Vagina (tissue), 2 donors: ENCODE measurements around the gene DKK2. TPM values are rescaled to one million over a fixed set of nuclear protein-coding genes. Genes with fewer than 3 reads are reported as not detected.

Source experiments
- DNase-seq, 2 donors: peaks; one replicate each; pipeline ENCODE4 v3.0.0-alpha.2; 2017; ENCODE audit errors: extremely low spot score in 2 of 2
- H3K27ac ChIP-seq: fragments of 200-600 bp; sonication (generic); one replicate; pipeline ENCODE4 v1.5.1; 2019
- H3K27me3 ChIP-seq: fragments of 200-600 bp; sonication (generic); one replicate; pipeline ENCODE4 v1.5.1; 2019
- H3K36me3 ChIP-seq, 2 donors: fragments of 200-600 bp; sonication (generic); one replicate each; pipeline ENCODE4 v1.5.1; 2017 to 2019
- H3K4me1 ChIP-seq: fragments of 200-600 bp; sonication (generic); one replicate; pipeline ENCODE4 v1.5.1; 2019
- H3K4me3 ChIP-seq, 2 donors: fragments of 200-600 bp; sonication (generic); 1 replicate in 1 of 2; 2 replicates in 1 of 2; pipeline ENCODE4 v1.5.1; 2016 to 2019
- H3K9me3 ChIP-seq: fragments of 200-600 bp; sonication (generic); one replicate; pipeline ENCODE4 v1.5.1; 2019
- POLR2A ChIP-seq, 2 donors: fragments of 450-650 bp; IDR thresholded peaks; one replicate each; pipeline ENCODE4 v1.6.1; 2017; ENCODE audit warnings: antibody characterized with exemption in 2 of 2, mild to moderate bottlenecking in 2 of 2, moderate library complexity in 2 of 2
- POLR2AphosphoS5 ChIP-seq, 2 donors: sonication (generic); formaldehyde crosslinking; IDR thresholded peaks; one replicate each; pipeline ENCODE4 v1.9.0; 2017; ENCODE audit warnings: antibody characterized with exemption in 2 of 2, mild to moderate bottlenecking in 2 of 2, low read depth in 1 of 2; ENCODE audit not compliant: insufficient read depth in 1 of 2
- intact Hi-C: fragments of 100-400 bp; cut with DNase I; formaldehyde crosslinking; loops from one replicate; pipeline ENCODE4 v1.15.1; 2023
- total RNA-seq: library from RNA; depleted of rRNA; stranded (reverse); fragments of >200 nt; gene quantifications from one replicate; pipeline ENCODE4 v1.2.3, GENCODE V29; 2016
- TF ChIP-seq, protein P1 (sequence below), 3 experiments: fragments of 450-650 bp in 2 of 3; fragments of 200-600 bp in 1 of 3; sonication (generic) in 1 of 3; IDR thresholded peaks; one replicate each; pipeline ENCODE4 v1.5.1; 2017 to 2019; ENCODE audit warnings: antibody characterized with exemption in 3 of 3, mild to moderate bottlenecking in 2 of 3, moderate library complexity in 2 of 3

The DKK2 gene
- total RNA-seq, 1 donor from 2014 or later = 0.49 TPM

DNA sequence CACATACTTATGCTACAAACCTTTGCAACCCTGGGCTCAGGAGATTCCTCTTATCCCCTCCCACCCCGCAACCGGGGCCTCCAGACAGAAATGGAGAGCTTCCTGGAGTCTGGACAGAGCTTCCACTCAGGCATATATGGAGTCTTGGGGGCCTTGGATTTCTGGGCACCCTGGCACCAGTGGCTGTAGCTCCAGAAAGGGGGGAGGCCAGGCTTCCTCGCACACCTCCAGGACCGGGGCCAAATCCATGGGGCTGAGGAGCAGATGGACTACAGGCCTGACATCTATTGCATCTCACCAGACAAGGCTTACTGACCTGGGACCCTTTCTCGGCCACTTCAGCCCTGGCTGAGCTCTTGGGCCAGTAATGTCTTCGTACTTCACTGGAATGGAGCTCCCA is 143.3 kb downstream of the DKK2 start:
- no peak for DNase-seq
- Histone ChIP-seq H3K4me1 (peaks cover 13% of the 10 kb centered on the region), H3K4me3 (no peak overlapping the region), H3K27me3 (no peaks in the 10 kb centered on the region), H3K27ac (no peak overlapping the region), H3K36me3 (no peaks in the 10 kb centered on the region), H3K9me3 (no peaks in the 10 kb centered on the region)
- intact Hi-C loops = no loop called here
- TF ChIP-seq POLR2AphosphoS5 (IDR thresholded peaks at IDR 0.05; ENCODE audit: insufficient read depth in 1 of 2, low read depth in 1 of 2) = no peak
- TF ChIP-seq POLR2A (IDR thresholded peaks at IDR 0.05) = no peak
- TF ChIP-seq, protein P1, sequence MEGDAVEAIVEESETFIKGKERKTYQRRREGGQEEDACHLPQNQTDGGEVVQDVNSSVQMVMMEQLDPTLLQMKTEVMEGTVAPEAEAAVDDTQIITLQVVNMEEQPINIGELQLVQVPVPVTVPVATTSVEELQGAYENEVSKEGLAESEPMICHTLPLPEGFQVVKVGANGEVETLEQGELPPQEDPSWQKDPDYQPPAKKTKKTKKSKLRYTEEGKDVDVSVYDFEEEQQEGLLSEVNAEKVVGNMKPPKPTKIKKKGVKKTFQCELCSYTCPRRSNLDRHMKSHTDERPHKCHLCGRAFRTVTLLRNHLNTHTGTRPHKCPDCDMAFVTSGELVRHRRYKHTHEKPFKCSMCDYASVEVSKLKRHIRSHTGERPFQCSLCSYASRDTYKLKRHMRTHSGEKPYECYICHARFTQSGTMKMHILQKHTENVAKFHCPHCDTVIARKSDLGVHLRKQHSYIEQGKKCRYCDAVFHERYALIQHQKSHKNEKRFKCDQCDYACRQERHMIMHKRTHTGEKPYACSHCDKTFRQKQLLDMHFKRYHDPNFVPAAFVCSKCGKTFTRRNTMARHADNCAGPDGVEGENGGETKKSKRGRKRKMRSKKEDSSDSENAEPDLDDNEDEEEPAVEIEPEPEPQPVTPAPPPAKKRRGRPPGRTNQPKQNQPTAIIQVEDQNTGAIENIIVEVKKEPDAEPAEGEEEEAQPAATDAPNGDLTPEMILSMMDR (IDR thresholded peaks at IDR 0.05) = no peak

DNA sequence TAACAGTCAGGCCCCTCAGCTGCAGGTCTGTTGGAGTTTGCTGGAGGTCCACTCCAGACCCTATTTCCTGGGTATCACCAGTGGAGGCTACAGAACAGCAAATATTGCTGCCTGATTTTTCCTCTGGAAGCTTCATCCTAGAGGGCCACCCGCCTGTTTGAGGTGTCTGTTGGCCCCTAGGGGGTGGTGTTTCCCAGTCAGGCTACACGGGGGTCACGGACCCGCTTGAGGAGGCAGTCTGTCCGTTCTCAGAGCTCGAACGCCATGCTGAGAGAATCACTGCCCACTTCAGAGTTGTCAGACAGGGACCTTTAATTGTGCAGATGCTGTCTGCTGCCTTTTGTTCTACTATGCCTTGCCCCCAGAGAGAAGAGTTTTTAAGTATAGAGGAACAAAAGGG is 160.8 kb downstream of the DKK2 start:
- TF ChIP-seq POLR2A (IDR thresholded peaks at IDR 0.05) = no peak
- TF ChIP-seq, protein P1 (IDR thresholded peaks at IDR 0.05) = no peak
- TF ChIP-seq POLR2AphosphoS5 (IDR thresholded peaks at IDR 0.05; ENCODE audit: insufficient read depth in 1 of 2, low read depth in 1 of 2) = no peak
- intact Hi-C loops = no loop called here
- Histone ChIP-seq H3K27ac (no peak overlapping the region), H3K4me1 (no peaks in the 10 kb centered on the region), H3K36me3 (no peaks in the 10 kb centered on the region), H3K4me3 (no peak overlapping the region), H3K9me3 (no peaks in the 10 kb centered on the region), H3K27me3 (no peaks in the 10 kb centered on the region)
- no peak for DNase-seq
